HFFc6 (cell line): Measurements from ENCODE around the gene TJP1. TPM values are rescaled to one million over a fixed set of nuclear protein-coding genes. Genes with fewer than 3 reads are reported as not detected.

ENCODE experiments used
- DNase-seq: peaks from one replicate; pipeline ENCODE4 v3.0.0-alpha.2; 2018
- H3K27ac Mint-ChIP-seq: 2 replicates; pipeline ENCODE4 v1.8.0; 2020; ENCODE audit warnings: mild to moderate bottlenecking, mixed read lengths
- H3K27me3 Mint-ChIP-seq: 2 replicates; pipeline ENCODE4 v1.8.0; 2021; ENCODE audit warnings: mild to moderate bottlenecking, moderate library complexity, mixed read lengths; ENCODE audit not compliant: insufficient read depth
- H3K36me3 Mint-ChIP-seq: 2 replicates; pipeline ENCODE4 v1.8.0; 2021; ENCODE audit warnings: low read depth, mixed read lengths
- H3K4me1 Mint-ChIP-seq: 2 replicates; pipeline ENCODE4 v1.8.0; 2020; ENCODE audit warnings: low read depth, mixed read lengths
- H3K4me3 Mint-ChIP-seq: 2 replicates; pipeline ENCODE4 v1.8.0; 2020; ENCODE audit warnings: mild to moderate bottlenecking, moderate library complexity, mixed read lengths
- H3K9me3 Mint-ChIP-seq: 2 replicates; pipeline ENCODE4 v1.8.0; 2020; ENCODE audit warnings: mild to moderate bottlenecking, mixed read lengths
- total RNA-seq, 6 experiments: library from RNA; stranded (reverse); fragmentation: NEBNext Ultra II Directional; extraction: Animal tissue kit (Norgen Biotek cat#: 25700); gene quantifications; 2 replicates in 1 of 6; 3 replicates in 5 of 6; pipeline ENCODE4 v1.2.3, GENCODE V29; 2021
- TF ChIP-seq, protein P1 (sequence below): fragments of 200-600 bp; sonication (generic); IDR thresholded peaks from 2 replicates; pipeline ENCODE4 v1.5.0; 2021; ENCODE audit warnings: antibody characterized with exemption, mild to moderate bottlenecking

The TJP1 gene
- total RNA-seq, 6 experiments from 2014 or later = 60.1 to 76.3 (median 70.4) TPM

DNA sequence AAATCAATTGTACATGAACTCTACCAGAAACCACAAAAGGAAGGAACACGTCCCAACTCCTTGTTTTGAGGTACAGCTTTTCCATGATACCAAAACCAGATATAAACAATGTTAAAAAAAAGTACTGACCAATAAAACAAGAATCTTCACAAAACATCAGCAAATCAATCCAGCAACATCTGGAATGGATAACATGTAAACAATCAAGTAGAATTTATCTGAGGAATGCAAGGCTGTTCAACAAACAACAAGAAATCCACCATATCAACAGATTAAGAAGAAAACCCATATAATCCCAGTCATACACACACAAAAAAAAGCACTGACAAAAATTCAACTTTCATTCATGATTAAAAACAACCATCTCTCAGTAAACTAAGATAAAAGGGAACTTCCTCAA lies 26.7 kb downstream of the TJP1 start:
- Mint-ChIP-seq H3K4me3 (no peak overlapping the region), H3K36me3 (peaks cover 62% of the 10 kb centered on the region), H3K9me3 (peaks cover 11% of the 10 kb centered on the region), H3K4me1 (peaks cover 47% of the 10 kb centered on the region), H3K27ac (no peak overlapping the region), H3K27me3 (no peaks in the 10 kb centered on the region; the same call in 1 of the 2 replicates)
- TF ChIP-seq, protein P1, sequence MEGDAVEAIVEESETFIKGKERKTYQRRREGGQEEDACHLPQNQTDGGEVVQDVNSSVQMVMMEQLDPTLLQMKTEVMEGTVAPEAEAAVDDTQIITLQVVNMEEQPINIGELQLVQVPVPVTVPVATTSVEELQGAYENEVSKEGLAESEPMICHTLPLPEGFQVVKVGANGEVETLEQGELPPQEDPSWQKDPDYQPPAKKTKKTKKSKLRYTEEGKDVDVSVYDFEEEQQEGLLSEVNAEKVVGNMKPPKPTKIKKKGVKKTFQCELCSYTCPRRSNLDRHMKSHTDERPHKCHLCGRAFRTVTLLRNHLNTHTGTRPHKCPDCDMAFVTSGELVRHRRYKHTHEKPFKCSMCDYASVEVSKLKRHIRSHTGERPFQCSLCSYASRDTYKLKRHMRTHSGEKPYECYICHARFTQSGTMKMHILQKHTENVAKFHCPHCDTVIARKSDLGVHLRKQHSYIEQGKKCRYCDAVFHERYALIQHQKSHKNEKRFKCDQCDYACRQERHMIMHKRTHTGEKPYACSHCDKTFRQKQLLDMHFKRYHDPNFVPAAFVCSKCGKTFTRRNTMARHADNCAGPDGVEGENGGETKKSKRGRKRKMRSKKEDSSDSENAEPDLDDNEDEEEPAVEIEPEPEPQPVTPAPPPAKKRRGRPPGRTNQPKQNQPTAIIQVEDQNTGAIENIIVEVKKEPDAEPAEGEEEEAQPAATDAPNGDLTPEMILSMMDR = no peak
- no peak for DNase-seq

- TF ChIP-seq, protein P1 = no peak
- peak; percentile 33 for DNase-seq
- Mint-ChIP-seq H3K9me3 (peaks cover 11% of the 10 kb centered on the region), H3K27ac (peak overlapping the region; percentile 34; the same call in 1 of the 2 replicates), H3K4me3 (no peak overlapping the region), H3K36me3 (peaks cover 46% of the 10 kb centered on the region), H3K4me1 (peaks cover 66% of the 10 kb centered on the region), H3K27me3 (no peaks in the 10 kb centered on the region; the same call in 1 of the 2 replicates)
Measured at GRCh38 chr15:29792426-29793159, 29.7 kb downstream of the TJP1 start.

DNA sequence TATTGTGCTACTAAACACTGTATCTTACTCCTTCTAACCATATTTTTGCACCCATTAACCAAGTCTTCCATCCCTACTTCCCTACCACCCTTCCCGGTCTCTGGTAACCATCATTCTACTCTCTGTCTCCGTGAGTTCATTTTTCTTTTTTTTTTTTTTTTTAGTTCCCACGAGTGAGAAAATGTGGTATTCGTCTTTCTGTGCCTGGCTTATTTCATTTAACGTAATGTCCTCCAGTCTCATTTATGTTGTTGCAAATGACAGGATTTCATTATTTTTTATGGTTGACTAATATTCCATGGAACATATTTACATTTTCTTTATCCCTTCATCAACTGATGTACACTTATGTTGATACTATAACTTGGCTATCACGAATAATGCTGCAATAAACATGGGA lies 31.7 kb downstream of the TJP1 start:
- H3K36me3 Mint-ChIP-seq = peaks cover 37% of the 10 kb centered on the region
- H3K27ac Mint-ChIP-seq = no peak overlapping the region
- TF ChIP-seq, protein P1 = no peak
- no peaks in the 10 kb centered on the region; the same call in 1 of the 2 replicates for H3K27me3 Mint-ChIP-seq
- H3K4me1 Mint-ChIP-seq = peaks cover 70% of the 10 kb centered on the region
- DNase-seq = no peak
- no peak overlapping the region for H3K4me3 Mint-ChIP-seq
- H3K9me3 Mint-ChIP-seq = peaks cover 11% of the 10 kb centered on the region

DNA sequence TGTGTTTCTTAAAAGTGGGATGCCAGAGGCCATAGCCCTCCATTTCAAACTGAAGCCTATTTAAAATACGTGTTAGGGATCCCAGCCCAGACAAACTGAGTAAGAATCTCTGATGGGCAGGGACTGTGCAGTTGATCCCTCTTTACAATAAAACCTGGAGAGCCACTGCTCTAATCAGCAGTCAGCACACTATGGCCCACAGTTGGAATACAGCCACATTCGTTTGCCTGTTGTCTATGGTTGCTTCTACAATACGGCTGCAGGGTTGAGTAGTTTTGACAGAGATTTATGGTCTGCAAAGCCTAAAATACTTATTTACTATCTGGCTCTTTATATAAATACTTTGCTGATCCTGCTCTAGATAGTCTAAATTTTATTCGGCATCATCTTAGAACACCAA lies 32.4 kb downstream of the TJP1 start:
- Mint-ChIP-seq H3K36me3 (peaks cover 38% of the 10 kb centered on the region), H3K27me3 (no peaks in the 10 kb centered on the region), H3K4me1 (peaks cover 75% of the 10 kb centered on the region), H3K27ac (no peak overlapping the region), H3K4me3 (no peak overlapping the region), H3K9me3 (peaks cover 11% of the 10 kb centered on the region)
- no peak for DNase-seq
- TF ChIP-seq, protein P1 = no peak

GRCh38 chr15:29788433-29789034 lies 33.7 kb downstream of the TJP1 start:
- Mint-ChIP-seq H3K27ac (peak overlapping the region; percentile 53; the same call in 1 of the 2 replicates), H3K9me3 (peaks cover 4% of the 10 kb centered on the region)

More at GRCh38 chr15:29788433-29789034, 33.7 kb downstream of the TJP1 start:
- Mint-ChIP-seq H3K4me1 (peaks cover 74% of the 10 kb centered on the region), H3K4me3 (peak overlapping the region; percentile 37), H3K36me3 (peaks cover 35% of the 10 kb centered on the region), H3K27me3 (no peaks in the 10 kb centered on the region)
- DNase-seq = no peak
- TF ChIP-seq, protein P1 = no peak
